ENCODE results near the gene RBBP8NL. TPM values are rescaled to one million over a fixed set of nuclear protein-coding genes. Genes with fewer than 3 reads are reported as not detected.

The RBBP8NL gene
- polyA plus RNA-seq, 3 donors = not detected

- no peak for DNase-seq
- no peak for TF ChIP-seq CTCF (IDR thresholded peaks at IDR 0.05)
- Histone ChIP-seq H3K4me1 (ENCODE audit: control insufficient read depth in 1 of 2, insufficient read depth in 2 of 2, low read length in 2 of 2) (no peaks in the 10 kb centered on the region), H3K9ac (ENCODE audit: insufficient read depth, low read length, poor library complexity, severe bottlenecking) (no peak overlapping the region), H3K4me3 (replicated peaks in 1 of 3; ENCODE audit: low read depth in 2 of 3, low read length in 3 of 3) (no peak overlapping the region), H3K27me3 (ENCODE audit: control insufficient read depth in 2 of 2, insufficient read depth in 2 of 2, low read length in 2 of 2) (peaks cover 15 to 63% of the 10 kb centered on the region in 2 donors), H3K4me2 (replicated peaks; ENCODE audit: extremely low read depth, low read length, poor library complexity, severe bottlenecking) (no peak overlapping the region), H3K9me3 (replicated peaks in 1 of 2; ENCODE audit: control insufficient read depth in 1 of 2, insufficient read depth in 1 of 2, low read length in 2 of 2) (no peaks in the 10 kb centered on the region), H3K79me2 (ENCODE audit: insufficient read depth, low read length) (no peaks in the 10 kb centered on the region), H3K27ac (ENCODE audit: low read depth in 1 of 2, low read length in 2 of 2) (no peak overlapping the region), H4K20me1 (ENCODE audit: insufficient read depth, low read length) (no peaks in the 10 kb centered on the region), H3K36me3 (replicated peaks in 1 of 2; ENCODE audit: control insufficient read depth in 1 of 2, insufficient read depth in 2 of 2, low read length in 2 of 2) (no peaks in the 10 kb centered on the region), H2AFZ (ENCODE audit: insufficient read depth, low read depth, low read length, poor library complexity, severe bottlenecking) (no peak overlapping the region)
- H3K27me3 Mint-ChIP-seq (ENCODE audit: low read depth in 3 of 3) = peaks cover 54 to 77% (median 57%) of the 10 kb centered on the region in 3 donors
- peak overlapping the region in 1 of 2 donors; percentile 65 for H3K4me3 Mint-ChIP-seq
- peaks cover 0 to 1% of the 10 kb centered on the region in 2 donors for H3K36me3 Mint-ChIP-seq
- intact Hi-C loops (cut with micrococcal nuclease) = no loop called here
- H3K9me3 Mint-ChIP-seq = peaks cover 0 to 9% (median 3%) of the 10 kb centered on the region in 7 donors
- 82% methylated on average over 29 of the region's 30 CpGs for WGBS (ENCODE audit: insufficient coverage)
- H3K27ac Mint-ChIP-seq = no peak overlapping the region
- no peaks in the 10 kb centered on the region for H3K4me1 Mint-ChIP-seq
Measured at GRCh38 chr20:62472941-62473585, 45.7 kb upstream of the RBBP8NL start.

GRCh38 chr20:62472138-62472940 is 45.0 kb upstream of the RBBP8NL start:
- Histone ChIP-seq H3K36me3 (replicated peaks in 1 of 2; ENCODE audit: control insufficient read depth in 1 of 2, insufficient read depth in 2 of 2, low read length in 2 of 2) (no peaks in the 10 kb centered on the region), H3K27ac (ENCODE audit: low read depth in 1 of 2, low read length in 2 of 2) (no peak overlapping the region), H2AFZ (ENCODE audit: insufficient read depth, low read depth, low read length, poor library complexity, severe bottlenecking) (no peak overlapping the region), H3K4me1 (ENCODE audit: control insufficient read depth in 1 of 2, insufficient read depth in 2 of 2, low read length in 2 of 2) (no peaks in the 10 kb centered on the region), H3K4me3 (replicated peaks in 1 of 3; ENCODE audit: low read depth in 2 of 3, low read length in 3 of 3) (no peak overlapping the region), H3K79me2 (ENCODE audit: insufficient read depth, low read length) (no peaks in the 10 kb centered on the region), H4K20me1 (ENCODE audit: insufficient read depth, low read length) (no peaks in the 10 kb centered on the region), H3K27me3 (ENCODE audit: control insufficient read depth in 2 of 2, insufficient read depth in 2 of 2, low read length in 2 of 2) (peaks cover 11 to 56% of the 10 kb centered on the region in 2 donors), H3K9ac (ENCODE audit: insufficient read depth, low read length, poor library complexity, severe bottlenecking) (no peak overlapping the region), H3K4me2 (replicated peaks; ENCODE audit: extremely low read depth, low read length, poor library complexity, severe bottlenecking) (no peak overlapping the region), H3K9me3 (replicated peaks in 1 of 2; ENCODE audit: control insufficient read depth in 1 of 2, insufficient read depth in 1 of 2, low read length in 2 of 2) (no peaks in the 10 kb centered on the region)
- Mint-ChIP-seq H3K27me3 (ENCODE audit: low read depth in 3 of 3) (peaks cover 47 to 70% (median 50%) of the 10 kb centered on the region in 3 donors), H3K36me3 (peaks cover 0 to 1% of the 10 kb centered on the region in 2 donors), H3K4me1 (no peaks in the 10 kb centered on the region), H3K9me3 (peaks cover 0 to 5% (median 3%) of the 10 kb centered on the region in 7 donors), H3K27ac (no peak overlapping the region), H3K4me3 (peak overlapping the region in 1 of 2 donors; percentile 49)
- no peak for TF ChIP-seq CTCF (IDR thresholded peaks at IDR 0.05)
- DNase-seq = no peak
- 93% methylated on average over 20 of the region's 23 CpGs for WGBS (ENCODE audit: insufficient coverage)
- intact Hi-C loops (cut with micrococcal nuclease) = no loop called here
